Fibroblast of the aortic adventitia (primary cell): ENCODE measurements around the gene PHRF1. TPM values are rescaled to one million over a fixed set of nuclear protein-coding genes. Genes with fewer than 3 reads are reported as not detected.

ENCODE experiments used
- DNase-seq: peaks from one replicate; pipeline ENCODE4 v3.0.0-alpha.2; 2010; ENCODE audit warnings: low read depth
- H3K4me3 ChIP-seq: 2 replicates; pipeline ENCODE4 v1.5.1; 2011; ENCODE audit warnings: low read depth, mild to moderate bottlenecking, control low read depth, low read length, moderate library complexity
- CTCF ChIP-seq: IDR thresholded peaks from 2 replicates; pipeline ENCODE4 v1.5.1; 2011; ENCODE audit warnings: mild to moderate bottlenecking, low read length, control low read depth, inconsistent platforms; ENCODE audit not compliant: insufficient read depth
- total RNA-seq: library from RNA; depleted of rRNA; stranded (reverse); fragments of >200 nt; gene quantifications from 2 replicates; pipeline ENCODE4 v1.2.3, GENCODE V29; 2012; ENCODE audit warnings: low replicate concordance

PHRF1 gene
- total RNA-seq, 1 donor: 27.6 TPM

DNA sequence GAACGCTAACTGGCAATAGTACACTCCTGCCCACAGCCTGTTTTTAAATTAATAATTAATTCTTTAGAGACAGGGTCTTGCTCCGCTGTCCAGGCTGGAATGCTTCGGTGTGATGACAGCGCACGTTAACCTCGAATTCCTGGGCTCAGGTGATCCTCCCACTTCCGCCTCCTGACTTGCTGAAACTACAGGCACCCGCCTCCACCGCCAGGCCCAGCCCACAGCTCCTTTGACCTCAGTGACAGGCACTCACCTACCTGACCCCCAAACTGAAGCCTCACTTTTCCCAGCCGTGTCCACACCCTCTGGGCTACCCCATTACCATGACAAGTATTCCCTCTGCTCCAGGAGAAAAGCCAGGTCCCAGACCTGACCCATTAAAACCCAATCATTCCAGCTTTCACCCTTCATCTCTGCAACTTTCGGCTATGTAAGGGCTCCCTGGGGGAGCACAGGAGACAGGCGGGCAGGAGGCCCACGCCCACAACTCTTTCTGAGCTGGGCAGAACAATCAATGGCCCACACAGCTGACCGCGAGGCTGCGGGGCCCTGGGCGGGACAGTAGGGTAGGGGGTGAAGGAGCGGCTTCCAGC lies 16.5 kb upstream of the PHRF1 start:
- no peak for TF ChIP-seq CTCF
- DNase-seq: no peak
- H3K4me3 ChIP-seq: no peak overlapping the region

- DNase-seq: peak; percentile 60
These were observed 15.7 kb upstream of the PHRF1 start, which contains the start of the genes LMNTD2 and RASSF7 for GRCh38 chr11:560305-561147. Gene LMNTD2, minus strand, starts transcription at chr11:560738. Its CDS starts 22 bp downstream, at chr11:560716. Gene RASSF7, plus strand, starts transcription at chr11:560970. Its CDS starts 799 bp downstream, at chr11:561769.

GRCh38 chr11:561148-562003 lies 14.9 kb upstream of the PHRF1 start:
- TF ChIP-seq CTCF: no peak
- H3K4me3 ChIP-seq: peak overlapping the region; percentile 69
- DNase-seq: no peak

More at GRCh38 chr11:560305-561147, 15.7 kb upstream of the PHRF1 start, which contains the start of the genes LMNTD2 and RASSF7:
- no peak for TF ChIP-seq CTCF
- H3K4me3 ChIP-seq: peak within 1 kb of the TSS; percentile 69

- no peak for TF ChIP-seq CTCF
- no peak overlapping the region for H3K4me3 ChIP-seq
- no peak for DNase-seq
These were observed 14.1 kb upstream of the PHRF1 start for GRCh38 chr11:562046-562645.

GRCh38 chr11:563066-563811 lies 13.0 kb upstream of the PHRF1 start:
- no peak for TF ChIP-seq CTCF
- DNase-seq: no peak
- no peak overlapping the region for H3K4me3 ChIP-seq
